AG04449 (cell line): ENCODE measurements around the gene IRGC.
A peak's percentile ranks its signal among the peaks of the same experiment; 100 is the strongest.

Experiments used
- CTCF ChIA-PET: fragments of 350-600 bp; formaldehyde crosslinking; extraction: SDS; loops from one replicate; lab custom pipeline; 2021; ENCODE audit warnings: antibody characterized with exemption; lab: Yijun Ruan, JAX
- POLR2A ChIA-PET: fragments of 400-600, 350-600 bp; formaldehyde crosslinking; extraction: SDS; loops from one replicate; lab custom pipeline; 2020; ENCODE audit warnings: antibody characterized with exemption, inconsistent platforms; lab: Yijun Ruan, JAX
- DNase-seq: peaks from one replicate; pipeline ENCODE4 v3.0.0-alpha.2; 2010; ENCODE audit warnings: low read depth, low spot score
- H3K4me3 ChIP-seq: 2 replicates; pipeline ENCODE4 v1.5.1; 2011; ENCODE audit warnings: low read depth, mild to moderate bottlenecking, control low read depth, low read length
- TF ChIP-seq, protein P1 (sequence below): IDR thresholded peaks from one replicate; pipeline ENCODE4 v1.5.1; 2011; ENCODE audit warnings: mild to moderate bottlenecking, moderate library complexity, low read length, control low read depth, inconsistent platforms; ENCODE audit not compliant: insufficient read depth; ENCODE audit errors: missing control alignments

The IRGC gene, protein sequence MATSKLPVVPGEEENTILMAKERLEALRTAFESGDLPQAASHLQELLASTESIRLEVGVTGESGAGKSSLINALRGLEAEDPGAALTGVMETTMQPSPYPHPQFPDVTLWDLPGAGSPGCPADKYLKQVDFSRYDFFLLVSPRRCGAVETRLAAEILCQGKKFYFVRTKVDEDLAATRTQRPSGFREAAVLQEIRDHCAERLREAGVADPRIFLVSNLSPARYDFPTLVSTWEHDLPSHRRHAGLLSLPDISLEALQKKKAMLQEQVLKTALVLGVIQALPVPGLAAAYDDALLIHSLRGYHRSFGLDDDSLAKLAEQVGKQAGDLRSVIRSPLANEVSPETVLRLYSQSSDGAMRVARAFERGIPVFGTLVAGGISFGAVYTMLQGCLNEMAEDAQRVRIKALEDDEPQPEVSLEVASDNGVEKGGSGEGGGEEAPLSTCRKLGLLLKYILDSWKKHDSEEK

GRCh38 chr19:43715776-43716175, at the start of gene IRGC:
TSS of gene IRGC (plus strand) at chr19:43716076. CDS start at chr19:43718559, 2,483 bp downstream.
- TF ChIP-seq, protein P1, sequence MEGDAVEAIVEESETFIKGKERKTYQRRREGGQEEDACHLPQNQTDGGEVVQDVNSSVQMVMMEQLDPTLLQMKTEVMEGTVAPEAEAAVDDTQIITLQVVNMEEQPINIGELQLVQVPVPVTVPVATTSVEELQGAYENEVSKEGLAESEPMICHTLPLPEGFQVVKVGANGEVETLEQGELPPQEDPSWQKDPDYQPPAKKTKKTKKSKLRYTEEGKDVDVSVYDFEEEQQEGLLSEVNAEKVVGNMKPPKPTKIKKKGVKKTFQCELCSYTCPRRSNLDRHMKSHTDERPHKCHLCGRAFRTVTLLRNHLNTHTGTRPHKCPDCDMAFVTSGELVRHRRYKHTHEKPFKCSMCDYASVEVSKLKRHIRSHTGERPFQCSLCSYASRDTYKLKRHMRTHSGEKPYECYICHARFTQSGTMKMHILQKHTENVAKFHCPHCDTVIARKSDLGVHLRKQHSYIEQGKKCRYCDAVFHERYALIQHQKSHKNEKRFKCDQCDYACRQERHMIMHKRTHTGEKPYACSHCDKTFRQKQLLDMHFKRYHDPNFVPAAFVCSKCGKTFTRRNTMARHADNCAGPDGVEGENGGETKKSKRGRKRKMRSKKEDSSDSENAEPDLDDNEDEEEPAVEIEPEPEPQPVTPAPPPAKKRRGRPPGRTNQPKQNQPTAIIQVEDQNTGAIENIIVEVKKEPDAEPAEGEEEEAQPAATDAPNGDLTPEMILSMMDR = no peak
- no peak within 1 kb of the TSS for H3K4me3 ChIP-seq
- POLR2A ChIA-PET = no interaction called here
- DNase-seq = no peak
- CTCF ChIA-PET = interaction anchor here (0.6 kb wide), 1 partner anchor 53 kb away, joined by 3 read pairs; no protein-coding TSS in a partner anchor

GRCh38 chr19:43667126-43667875, 48.6 kb upstream of the IRGC start:
- TF ChIP-seq, protein P1 = no peak
- CTCF ChIA-PET = interaction anchor here (1.1 to 2.5 kb wide), 3 partner anchors 15 to 129 kb away, joined by 5 to 8 read pairs (median 5); no protein-coding TSS in a partner anchor
- POLR2A ChIA-PET = interaction anchor here (0.5 kb wide), 1 partner anchor 96 kb away, joined by 3 read pairs; no protein-coding TSS in a partner anchor
- H3K4me3 ChIP-seq = peak overlapping the region; percentile 60
- no peak for DNase-seq

DNA sequence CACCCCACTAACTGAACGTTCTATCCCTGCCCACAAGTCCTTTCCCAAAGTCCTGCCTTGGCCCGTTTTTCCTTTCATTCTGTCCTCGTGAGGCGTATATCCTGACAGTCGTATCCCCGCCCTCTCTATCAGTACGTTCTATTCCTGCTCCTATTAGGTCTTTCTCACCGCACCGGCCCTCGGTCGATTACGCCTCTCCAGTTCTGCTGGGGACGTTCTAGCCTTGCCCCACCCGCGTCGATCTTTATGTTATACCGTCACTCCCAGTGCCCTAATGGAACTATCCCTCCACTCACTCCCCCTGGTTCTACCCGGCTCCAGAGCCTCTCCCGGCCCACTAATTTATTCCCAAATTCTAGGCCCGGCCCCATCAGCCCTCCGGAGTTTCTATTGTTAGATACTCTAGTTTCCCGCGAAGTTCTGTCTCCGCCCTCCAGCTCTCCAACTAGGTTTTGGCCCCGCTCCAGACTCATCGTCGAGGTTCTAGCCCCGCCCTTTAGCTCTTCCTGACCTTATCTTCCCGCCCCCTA, 47.9 kb upstream of the IRGC start:
- TF ChIP-seq, protein P1 = no peak
- peak overlapping the region; percentile 60 for H3K4me3 ChIP-seq
- CTCF ChIA-PET = interaction anchor here (0.6 to 1.4 kb wide), 18 partner anchors 9 to 129 kb away, joined by 3 to 14 read pairs (median 4); partner anchors contain the start of genes IRGQ and ZNF576
- POLR2A ChIA-PET = interaction anchor here (0.6 to 3.3 kb wide), 17 partner anchors 12 to 134 kb away, joined by 3 to 18 read pairs (median 4); partner anchors contain the start of genes IRGQ, SMG9, ZNF575 and ZNF576
- no peak for DNase-seq

DNA sequence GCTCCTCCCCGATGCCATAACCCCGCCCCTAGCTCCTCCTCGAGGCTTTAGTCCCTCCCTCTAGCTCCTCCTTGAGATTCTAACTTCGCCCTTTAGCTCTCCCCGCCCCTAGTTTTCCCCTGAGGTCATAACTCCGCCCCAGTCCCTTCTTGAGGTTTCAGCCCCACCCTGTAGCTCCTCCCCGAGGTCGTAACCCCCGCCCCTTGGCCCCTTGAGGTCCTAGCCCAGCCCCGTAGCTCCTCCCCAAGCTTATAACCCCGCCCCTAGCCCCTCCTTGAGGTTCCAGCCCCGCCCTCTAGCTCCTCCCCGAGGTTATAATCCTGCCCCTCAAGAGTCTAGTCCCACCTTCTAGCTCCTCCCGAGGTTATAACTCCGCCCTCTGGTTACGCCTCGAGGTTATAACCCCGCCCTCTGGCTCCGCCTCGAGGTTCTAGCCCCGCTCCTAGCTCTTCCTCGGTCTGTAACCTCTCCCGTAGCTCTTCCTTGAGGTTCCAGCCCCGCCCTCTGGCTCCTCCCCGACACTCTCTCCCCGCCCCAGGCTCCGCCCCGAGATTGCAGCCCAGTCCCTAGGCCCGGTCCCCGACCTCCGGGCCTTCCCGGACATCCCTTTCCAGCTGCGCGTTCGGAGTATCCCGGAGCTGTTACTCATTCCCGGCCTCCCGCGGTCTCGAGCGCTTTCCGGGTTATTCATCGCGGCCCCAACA, 47.3 kb upstream of the IRGC start:
- TF ChIP-seq, protein P1 = no peak
- peak; percentile 97 for DNase-seq
- ChIA-PET CTCF (interaction anchor here (0.6 to 1.4 kb wide), 18 partner anchors 10 to 128 kb away, joined by 3 to 14 read pairs (median 4); partner anchors contain the start of genes IRGQ and ZNF576), POLR2A (interaction anchor here (0.6 to 3.3 kb wide), 18 partner anchors 11 to 135 kb away, joined by 3 to 18 read pairs (median 4); partner anchors contain the start of genes IRGQ, SMG9, ZNF575 and ZNF576)
- peak overlapping the region; percentile 92 for H3K4me3 ChIP-seq

DNA sequence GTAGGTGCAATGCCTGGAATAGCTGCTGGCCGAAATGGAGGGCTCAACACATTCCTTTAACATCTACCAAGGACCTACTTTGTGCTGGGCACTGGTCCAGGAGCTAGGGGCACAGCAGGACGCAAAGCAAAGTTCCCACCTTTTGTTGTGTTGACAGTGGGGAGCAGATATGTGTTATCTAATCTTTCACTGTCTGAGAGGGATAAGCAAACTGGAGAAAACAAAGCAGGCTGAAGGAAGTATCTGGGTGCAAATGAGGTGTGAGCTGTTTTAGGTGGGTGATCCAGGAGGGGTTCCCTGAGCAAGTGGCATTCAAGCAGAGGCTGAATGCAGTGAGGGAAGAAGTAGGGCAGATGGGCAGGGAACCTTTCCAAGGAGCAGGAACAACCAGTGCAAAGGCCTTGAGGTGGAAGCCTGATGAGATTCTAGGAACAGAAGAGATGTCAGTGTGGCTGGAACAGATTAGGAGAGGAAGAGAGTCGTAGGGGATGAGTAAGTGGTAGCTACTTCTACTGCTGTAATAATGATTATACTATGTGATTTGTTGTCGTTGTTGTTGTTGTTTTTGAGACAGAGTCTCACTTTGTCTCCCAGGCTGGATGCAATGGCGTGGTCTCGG, 43.7 kb upstream of the IRGC start:
- TF ChIP-seq, protein P1 = no peak
- ChIA-PET POLR2A (no interaction called here), CTCF (interaction anchor here (0.9 to 1.2 kb wide), 3 partner anchors 20 to 137 kb away, joined by 3 read pairs; no protein-coding TSS in a partner anchor)
- DNase-seq = no peak
- H3K4me3 ChIP-seq = no peak overlapping the region
